Mesenchymal stem cell (in vitro differentiated cells and primary cell): ENCODE results near the gene SLC38A9.

Source experiments
- DNase-seq: peaks from one replicate; pipeline ENCODE4 v3.0.0-alpha.2; 2013
- H2AFZ ChIP-seq: one replicate; pipeline ENCODE4 v1.6.1; 2013; ENCODE audit warnings: low read depth, mild to moderate bottlenecking, control low read depth, inconsistent platforms, low read length, moderate library complexity
- H2AK5ac ChIP-seq: 2 replicates; pipeline ENCODE4 v1.6.1; 2013; ENCODE audit warnings: low read length, moderate library complexity, mild to moderate bottlenecking, inconsistent platforms; ENCODE audit not compliant: severe bottlenecking
- H2BK120ac ChIP-seq: one replicate; pipeline ENCODE4 v1.6.1; 2013; ENCODE audit warnings: low read depth, mild to moderate bottlenecking, inconsistent platforms, low read length, moderate library complexity
- H2BK12ac ChIP-seq, 2 experiments: one replicate each; pipeline ENCODE4 v1.6.1; 2013; ENCODE audit warnings: inconsistent platforms in 2 of 2, low read length in 2 of 2, mild to moderate bottlenecking in 2 of 2, moderate library complexity in 2 of 2, control low read depth in 1 of 2
- H2BK15ac ChIP-seq: one replicate; pipeline ENCODE4 v1.6.1; 2013; ENCODE audit warnings: mild to moderate bottlenecking, low read depth, inconsistent platforms; ENCODE audit not compliant: poor library complexity, severe bottlenecking
- H2BK5ac ChIP-seq: 2 replicates; pipeline ENCODE4 v1.6.1; 2013; ENCODE audit warnings: low read depth, mild to moderate bottlenecking, low read length, control low read depth, inconsistent platforms; ENCODE audit not compliant: poor library complexity, severe bottlenecking
- H3K14ac ChIP-seq, 2 experiments: one replicate each; pipeline ENCODE4 v1.6.1; 2013; ENCODE audit warnings: inconsistent platforms in 2 of 2, low read length in 2 of 2, control low read depth in 1 of 2, mild to moderate bottlenecking in 1 of 2, moderate library complexity in 1 of 2
- H3K18ac ChIP-seq, 2 experiments: one replicate each; pipeline ENCODE4 v1.6.1; 2013; ENCODE audit warnings: inconsistent platforms in 2 of 2, low read length in 2 of 2, control low read depth in 1 of 2, low read depth in 1 of 2, mild to moderate bottlenecking in 1 of 2
- H3K23ac ChIP-seq, 2 experiments: one replicate each; pipeline ENCODE4 v1.6.1; 2013; ENCODE audit warnings: inconsistent platforms in 2 of 2, low read length in 2 of 2, mild to moderate bottlenecking in 2 of 2, moderate library complexity in 2 of 2, control low read depth in 1 of 2
- H3K27ac ChIP-seq: 2 replicates; pipeline ENCODE4 v1.5.1; 2013; ENCODE audit warnings: mild to moderate bottlenecking, moderate library complexity, low read length, control low read depth, inconsistent platforms; ENCODE audit not compliant: poor library complexity, severe bottlenecking
- H3K27me3 ChIP-seq, 2 experiments: 2 replicates each; pipeline versions ENCODE4 v1.6.1 to v1.7.0; 2013; ENCODE audit warnings: low read length in 2 of 2, mild to moderate bottlenecking in 2 of 2, moderate library complexity in 2 of 2, control low read depth in 1 of 2, inconsistent platforms in 1 of 2; ENCODE audit not compliant: control insufficient read depth in 1 of 2, insufficient read depth in 1 of 2
- H3K36me3 ChIP-seq, 2 experiments: 2 replicates each; pipeline versions ENCODE4 v1.6.1 to v1.7.0; 2013; ENCODE audit warnings: low read length in 2 of 2, control low read depth in 1 of 2, inconsistent platforms in 1 of 2, low read depth in 1 of 2, mild to moderate bottlenecking in 1 of 2; ENCODE audit not compliant: insufficient read depth in 2 of 2, control insufficient read depth in 1 of 2
- H3K4ac ChIP-seq, 2 experiments: one replicate each; pipeline ENCODE4 v1.6.1; 2013; ENCODE audit warnings: inconsistent platforms in 2 of 2, low read length in 2 of 2, mild to moderate bottlenecking in 2 of 2, moderate library complexity in 2 of 2, control low read depth in 1 of 2, low read depth in 1 of 2
- H3K4me1 ChIP-seq: 2 replicates; pipeline ENCODE4 v1.6.1; 2013; ENCODE audit warnings: low read depth, low read length, control low read depth; ENCODE audit not compliant: control insufficient read depth, insufficient read depth
- H3K4me2 ChIP-seq: 2 replicates; pipeline ENCODE4 v1.6.1; 2013; ENCODE audit warnings: low read length, mild to moderate bottlenecking, inconsistent platforms; ENCODE audit not compliant: poor library complexity, severe bottlenecking
- H3K4me3 ChIP-seq, 2 experiments: 2 replicates each; pipeline versions ENCODE4 v1.5.1 to v1.7.0; 2013; ENCODE audit warnings: low read length in 2 of 2, mild to moderate bottlenecking in 2 of 2, control low read depth in 1 of 2, low read depth in 1 of 2; ENCODE audit not compliant: insufficient read depth in 1 of 2
- H3K79me1 ChIP-seq: replicated peaks from 2 replicates; pipeline ENCODE4 v1.6.1; 2013; ENCODE audit warnings: mild to moderate bottlenecking, control low read depth, low read length, inconsistent platforms; ENCODE audit not compliant: poor library complexity, severe bottlenecking
- H3K9ac ChIP-seq: 2 replicates; pipeline ENCODE4 v1.7.0; 2013; ENCODE audit warnings: mild to moderate bottlenecking, low read length, moderate library complexity
- H3K9me3 ChIP-seq: 2 replicates; pipeline ENCODE4 v1.7.0; 2013; ENCODE audit warnings: mild to moderate bottlenecking, low read length; ENCODE audit not compliant: control insufficient read depth
- H4K8ac ChIP-seq: one replicate; pipeline ENCODE4 v1.6.1; 2013; ENCODE audit warnings: inconsistent platforms, mild to moderate bottlenecking, low read length, moderate library complexity
- H4K91ac ChIP-seq: one replicate; pipeline ENCODE4 v1.6.1; 2013; ENCODE audit warnings: mild to moderate bottlenecking, low read length, inconsistent platforms
- WGBS: methylation state at CpG from one replicate; pipeline ENCODE4 v1.1.7; 2013; ENCODE audit warnings: mixed read lengths; 5-methylcytosine and 5-hydroxymethylcytosine counted together

The SLC38A9 gene

GRCh38 chr5:55622460-55622859, 89.7 kb downstream of the SLC38A9 start:
- no peak overlapping the region for H3K4ac ChIP-seq
- no peak overlapping the region for H2BK5ac ChIP-seq
- no peak overlapping the region for H3K18ac ChIP-seq
- H3K14ac ChIP-seq, result no peak overlapping the region
- H2BK15ac ChIP-seq, result no peak overlapping the region
- H3K27me3 ChIP-seq, result no peaks in the 10 kb centered on the region
- no peak overlapping the region for H2AK5ac ChIP-seq
- no peak for DNase-seq
- H3K9ac ChIP-seq, result no peak overlapping the region
- no peak overlapping the region for H3K4me3 ChIP-seq
- no peak overlapping the region for H3K27ac ChIP-seq
- no peaks in the 10 kb centered on the region for H3K9me3 ChIP-seq
- H3K4me1 ChIP-seq, result no peaks in the 10 kb centered on the region
- no peak overlapping the region for H4K91ac ChIP-seq
- no peak overlapping the region for H3K4me2 ChIP-seq
- H3K36me3 ChIP-seq, result peaks cover 0 to 3% of the 10 kb centered on the region in 2 experiments
- no peaks in the 10 kb centered on the region for H3K79me1 ChIP-seq
- no peak overlapping the region for H4K8ac ChIP-seq
- H2BK120ac ChIP-seq, result no peak overlapping the region
- H2BK12ac ChIP-seq, result no peak overlapping the region
- H3K23ac ChIP-seq, result no peak overlapping the region
- 100% methylated on average over 2 of the region's 2 CpGs for WGBS
- no peak overlapping the region for H2AFZ ChIP-seq

- H3K18ac ChIP-seq, result no peak overlapping the region
- H2AFZ ChIP-seq, result no peak overlapping the region
- H4K8ac ChIP-seq, result no peak overlapping the region
- no peak overlapping the region for H2BK5ac ChIP-seq
- no peak overlapping the region for H4K91ac ChIP-seq
- peak; percentile 82 for DNase-seq
- H2BK120ac ChIP-seq, result no peak overlapping the region
- no peak overlapping the region for H3K27ac ChIP-seq
- H3K9me3 ChIP-seq, result no peaks in the 10 kb centered on the region
- no peaks in the 10 kb centered on the region for H3K27me3 ChIP-seq
- H3K4ac ChIP-seq, result no peak overlapping the region
- H3K4me3 ChIP-seq, result no peak overlapping the region
- no peak overlapping the region for H3K4me2 ChIP-seq
- H2BK15ac ChIP-seq, result no peak overlapping the region
- H3K79me1 ChIP-seq, result no peaks in the 10 kb centered on the region
- H2BK12ac ChIP-seq, result no peak overlapping the region
- no peak overlapping the region for H3K14ac ChIP-seq
- no peak overlapping the region for H2AK5ac ChIP-seq
- H3K23ac ChIP-seq, result no peak overlapping the region
- H3K9ac ChIP-seq, result no peak overlapping the region
- H3K4me1 ChIP-seq, result no peaks in the 10 kb centered on the region
- H3K36me3 ChIP-seq, result peaks cover 0 to 3% of the 10 kb centered on the region in 2 experiments
- 14% methylated on average over 3 of the region's 3 CpGs for WGBS
Measured at GRCh38 chr5:55621229-55621628, 90.9 kb downstream of the SLC38A9 start.

- no peaks in the 10 kb centered on the region for H3K9me3 ChIP-seq
- peak overlapping the region; percentile 82 for H2BK15ac ChIP-seq
- H3K36me3 ChIP-seq, result peaks cover 0 to 3% of the 10 kb centered on the region in 2 experiments
- no peak overlapping the region for H3K14ac ChIP-seq
- H2BK5ac ChIP-seq, result no peak overlapping the region
- H3K27ac ChIP-seq, result no peak overlapping the region
- no peak overlapping the region for H3K23ac ChIP-seq
- H4K91ac ChIP-seq, result no peak overlapping the region
- 88% methylated on average over 3 of the region's 4 CpGs for WGBS
- peak overlapping the region; percentile 30 for H2BK120ac ChIP-seq
- DNase-seq, result no peak
- no peak overlapping the region for H3K4me3 ChIP-seq
- no peak overlapping the region for H2AFZ ChIP-seq
- H3K27me3 ChIP-seq, result no peaks in the 10 kb centered on the region
- no peaks in the 10 kb centered on the region for H3K79me1 ChIP-seq
- peak overlapping the region; percentile 91 for H4K8ac ChIP-seq
- no peak overlapping the region for H3K4me2 ChIP-seq
- H2AK5ac ChIP-seq, result no peak overlapping the region
- no peak overlapping the region for H3K9ac ChIP-seq
- H3K4ac ChIP-seq, result no peak overlapping the region
- H2BK12ac ChIP-seq, result peak overlapping the region; percentile 54 to 89
- H3K4me1 ChIP-seq, result no peaks in the 10 kb centered on the region
- H3K18ac ChIP-seq, result peak overlapping the region in 1 of 2 experiments; percentile 88
Measured at GRCh38 chr5:55620766-55621160, 91.4 kb downstream of the SLC38A9 start.

GRCh38 chr5:55620009-55620765, 91.9 kb downstream of the SLC38A9 start:
- H3K4me3 ChIP-seq, result no peak overlapping the region
- peak overlapping the region; percentile 58 to 88 for H3K18ac ChIP-seq
- H2BK120ac ChIP-seq, result peak overlapping the region; percentile 30
- no peak overlapping the region for H3K23ac ChIP-seq
- H3K14ac ChIP-seq, result no peak overlapping the region
- H2AK5ac ChIP-seq, result no peak overlapping the region
- no peaks in the 10 kb centered on the region for H3K27me3 ChIP-seq
- H4K91ac ChIP-seq, result peak overlapping the region; percentile 74
- no peak overlapping the region for H2BK5ac ChIP-seq
- peak overlapping the region; percentile 82 for H2BK15ac ChIP-seq
- H3K36me3 ChIP-seq, result no peaks in the 10 kb centered on the region
- peak; percentile 47 for DNase-seq
- no peak overlapping the region for H3K4me2 ChIP-seq
- no peak overlapping the region for H3K27ac ChIP-seq
- peak overlapping the region in 1 of 2 experiments; percentile 9 for H3K4ac ChIP-seq
- no peak overlapping the region for H3K9ac ChIP-seq
- no peak overlapping the region for H2AFZ ChIP-seq
- peak overlapping the region; percentile 80 to 83 for H2BK12ac ChIP-seq
- H3K9me3 ChIP-seq, result no peaks in the 10 kb centered on the region
- H3K79me1 ChIP-seq, result no peaks in the 10 kb centered on the region
- 70% methylated on average over 6 of the region's 6 CpGs for WGBS
- H3K4me1 ChIP-seq, result no peaks in the 10 kb centered on the region
- peak overlapping the region; percentile 91 for H4K8ac ChIP-seq
